GM21360 (cell line): ENCODE data around the gene TNFRSF18.
"Not testable (repeated sequence)": the region's sequence is repeated elsewhere in the genome, so short reads cannot be mapped to it uniquely, and the experiment has no call there.

Experiments used
- ATAC-seq: cut with Tn5 transposase; IDR thresholded peaks from one replicate; pipeline ENCODE4 v1.9.1; 2021; ENCODE audit warnings: mild to moderate bottlenecking, moderate library complexity; ENCODE audit not compliant: unreplicated experiment

The TNFRSF18 gene

DNA sequence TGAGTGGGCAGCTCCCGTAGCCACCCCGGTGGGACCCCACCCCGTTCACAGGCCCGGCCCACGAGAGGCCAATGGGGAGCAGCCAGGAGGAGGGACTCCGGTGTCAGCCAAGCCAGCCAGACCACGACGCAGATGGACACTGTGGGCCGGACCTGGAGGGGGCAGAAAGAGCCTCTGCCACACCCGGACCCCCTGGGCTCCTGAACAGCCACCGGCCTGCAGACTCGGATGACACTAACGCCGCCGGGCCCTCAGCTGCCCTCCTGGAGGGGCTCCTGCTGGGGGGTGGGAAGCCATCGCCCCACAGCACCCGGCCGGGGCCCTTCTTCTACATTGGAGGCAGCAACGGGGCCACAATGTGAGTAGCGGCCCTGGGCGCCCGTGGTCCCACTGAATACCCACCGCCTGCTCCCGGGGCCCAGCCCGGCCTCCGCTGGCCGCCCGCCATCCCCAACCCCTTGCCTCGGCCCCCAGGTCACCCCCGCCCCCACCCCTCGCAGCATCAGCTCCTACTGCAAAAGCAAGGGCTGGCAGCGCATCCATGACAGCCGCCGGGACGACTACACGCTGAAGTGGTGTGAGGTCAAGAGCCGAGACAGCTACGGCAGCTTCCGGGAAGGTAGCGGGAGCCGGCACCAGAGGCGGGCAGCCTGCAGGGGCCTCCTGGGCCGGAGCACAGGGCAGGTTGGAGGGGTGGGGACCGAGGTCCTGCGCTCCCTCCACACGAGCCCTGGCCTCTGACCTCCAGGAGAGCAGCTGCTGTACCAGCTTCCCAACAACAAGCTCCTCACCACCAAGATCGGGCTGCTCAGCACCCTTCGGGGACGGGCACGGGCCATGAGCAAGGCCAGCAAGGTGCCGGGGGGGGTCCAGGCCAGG, 26.2 kb downstream of the TNFRSF18 start:
- ATAC-seq = no peak

DNA sequence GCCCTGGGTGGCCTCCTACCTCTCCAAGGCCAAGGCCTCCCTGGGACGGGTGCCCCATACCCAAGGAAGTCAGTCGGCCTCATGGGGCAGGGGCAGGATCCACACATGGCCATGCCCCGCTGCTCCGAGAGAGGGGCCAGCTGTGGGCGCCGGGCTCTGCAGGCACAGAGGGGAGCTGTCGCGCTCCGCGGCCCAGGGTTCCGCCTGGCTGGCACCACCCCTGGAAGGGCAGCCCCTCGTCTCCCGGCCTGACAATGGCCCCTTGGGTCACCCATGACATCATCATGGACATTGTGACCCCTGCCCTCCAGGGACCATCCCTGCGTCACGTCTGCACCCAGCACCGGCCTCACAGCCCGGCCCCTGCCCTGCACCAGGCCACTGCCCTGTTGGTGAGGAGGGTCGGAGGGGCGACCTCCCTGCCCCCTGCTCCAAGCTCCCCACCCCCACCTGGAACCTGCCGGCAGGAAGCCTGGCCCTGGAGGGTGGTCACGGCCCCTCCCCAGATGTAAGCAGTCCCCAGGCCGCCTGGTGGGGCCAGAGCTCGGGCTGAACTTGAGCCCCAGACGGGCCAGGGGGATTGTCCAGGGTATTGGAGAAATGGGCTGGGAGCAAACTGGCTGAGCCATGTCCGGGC, 26.9 kb downstream of the TNFRSF18 start:
- ATAC-seq = no peak

DNA sequence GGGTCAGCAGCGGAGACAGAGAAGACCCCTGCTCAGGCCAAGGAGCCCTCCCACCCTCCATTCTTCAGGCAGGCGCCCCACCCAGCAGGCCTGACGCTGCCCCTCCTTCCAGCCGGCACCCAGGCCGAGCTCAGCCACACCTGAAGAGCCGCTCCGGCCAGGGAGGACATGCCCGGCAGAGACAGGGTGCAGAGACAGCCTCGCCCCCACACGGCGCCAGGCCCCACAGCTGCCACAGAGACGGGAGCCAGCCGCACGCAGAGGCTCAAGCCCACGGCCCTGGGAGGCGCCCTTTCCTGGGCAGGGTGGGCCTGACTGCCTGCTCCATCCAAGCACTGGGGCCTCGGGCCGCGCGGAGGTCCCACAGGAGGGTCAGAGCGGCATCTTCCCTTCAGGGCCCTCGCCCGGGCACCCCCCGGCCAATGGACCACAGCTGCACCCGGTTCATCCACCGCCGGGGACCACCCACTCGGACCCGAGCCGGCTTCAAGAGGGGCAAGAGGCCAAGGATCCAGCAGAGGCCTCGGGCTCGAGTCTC, 27.5 kb downstream of the TNFRSF18 start:
- ATAC-seq = no peak

DNA sequence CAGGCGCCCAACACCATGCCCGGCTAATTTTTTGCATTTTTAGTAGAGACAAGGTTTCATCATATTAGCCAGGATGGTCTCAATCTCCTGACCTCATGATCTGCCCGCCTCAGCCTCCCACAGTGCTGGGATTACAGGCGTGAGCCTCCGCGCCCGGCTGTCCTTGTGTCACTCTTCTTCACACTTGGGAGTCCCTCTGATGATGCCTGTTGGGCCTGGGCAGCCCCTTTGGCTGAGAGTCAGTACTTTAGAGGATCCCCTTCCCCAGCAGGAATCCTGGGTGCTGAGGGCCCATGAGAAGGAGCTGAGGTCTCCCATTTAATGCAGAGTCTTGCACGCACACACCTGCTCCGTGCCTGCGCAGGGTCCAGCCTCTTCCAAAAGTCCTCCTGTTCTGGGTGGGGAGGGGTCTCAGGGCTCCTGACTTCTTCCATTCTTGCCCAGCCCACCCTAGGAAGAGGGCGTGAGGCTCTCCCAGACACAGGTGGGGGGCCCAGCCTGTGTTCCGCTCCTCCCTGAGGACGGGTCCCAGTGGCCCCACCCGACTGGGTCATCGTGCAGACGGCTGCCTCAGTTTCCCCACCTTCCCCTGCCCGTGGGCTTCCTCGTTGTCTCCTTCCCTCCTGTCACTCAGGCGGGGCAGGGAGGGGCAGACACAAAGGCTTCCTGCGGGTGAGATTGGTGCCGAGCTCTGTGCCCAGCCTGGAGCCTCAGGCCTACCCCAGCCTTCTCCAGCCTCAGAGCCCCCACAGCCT, 28.8 kb downstream of the TNFRSF18 start:
- no peak for ATAC-seq

DNA sequence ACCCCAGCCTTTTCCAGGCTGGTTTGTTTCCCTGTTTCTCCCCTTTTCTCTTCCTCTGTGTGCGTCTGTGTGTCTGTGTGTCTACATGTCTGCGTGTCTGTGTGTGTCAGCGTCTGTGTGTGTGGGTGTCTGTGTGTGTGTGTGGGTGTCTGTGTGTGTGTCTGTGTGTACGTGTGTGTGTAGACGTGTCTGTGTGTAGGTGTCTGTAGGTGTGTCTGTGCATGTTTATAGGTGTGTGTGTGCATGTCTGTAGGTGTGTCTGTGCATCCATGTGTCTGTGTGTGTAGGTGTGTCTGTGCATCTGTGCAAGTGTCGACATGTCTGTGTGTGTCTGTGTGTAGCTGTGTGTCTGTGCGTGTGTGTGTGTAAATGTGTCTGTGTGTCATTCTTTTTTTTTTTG, 29.5 kb downstream of the TNFRSF18 start:
- ATAC-seq = no peak

DNA sequence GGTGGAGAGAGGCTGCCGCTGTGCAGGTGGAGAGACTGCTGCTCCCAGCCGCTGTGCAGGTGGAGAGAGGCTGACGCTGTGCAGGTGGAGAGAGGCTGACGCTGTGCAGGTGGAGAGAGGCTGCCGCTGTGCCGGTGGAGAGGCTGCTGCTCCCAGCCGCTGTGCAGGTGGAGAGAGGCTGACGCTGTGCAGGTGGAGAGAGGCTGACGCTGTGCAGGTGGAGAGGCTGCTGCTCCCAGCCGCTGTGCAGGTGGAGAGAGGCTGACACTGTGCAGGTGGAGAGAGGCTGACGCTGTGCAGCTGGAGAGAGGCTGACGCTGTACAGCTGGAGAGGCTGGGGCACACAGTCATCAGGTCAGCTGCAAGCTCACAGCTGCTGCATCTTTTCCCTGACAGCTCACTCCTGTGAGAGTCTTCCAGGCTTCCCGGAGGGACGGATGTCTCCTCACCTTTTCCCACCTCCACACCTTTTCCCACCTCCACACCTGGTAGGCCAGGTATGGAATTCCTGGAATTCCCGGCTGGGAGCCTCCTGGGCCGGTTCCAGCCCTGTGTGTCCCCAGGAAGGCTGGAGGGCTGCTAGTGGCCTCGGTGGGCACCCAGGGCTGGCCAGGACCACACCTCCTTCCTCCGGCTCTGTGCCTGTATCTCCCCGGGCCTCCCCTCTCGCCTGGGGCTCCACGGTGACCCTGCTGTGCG, 30.2 kb downstream of the TNFRSF18 start:
- ATAC-seq = not testable (repeated sequence)

DNA sequence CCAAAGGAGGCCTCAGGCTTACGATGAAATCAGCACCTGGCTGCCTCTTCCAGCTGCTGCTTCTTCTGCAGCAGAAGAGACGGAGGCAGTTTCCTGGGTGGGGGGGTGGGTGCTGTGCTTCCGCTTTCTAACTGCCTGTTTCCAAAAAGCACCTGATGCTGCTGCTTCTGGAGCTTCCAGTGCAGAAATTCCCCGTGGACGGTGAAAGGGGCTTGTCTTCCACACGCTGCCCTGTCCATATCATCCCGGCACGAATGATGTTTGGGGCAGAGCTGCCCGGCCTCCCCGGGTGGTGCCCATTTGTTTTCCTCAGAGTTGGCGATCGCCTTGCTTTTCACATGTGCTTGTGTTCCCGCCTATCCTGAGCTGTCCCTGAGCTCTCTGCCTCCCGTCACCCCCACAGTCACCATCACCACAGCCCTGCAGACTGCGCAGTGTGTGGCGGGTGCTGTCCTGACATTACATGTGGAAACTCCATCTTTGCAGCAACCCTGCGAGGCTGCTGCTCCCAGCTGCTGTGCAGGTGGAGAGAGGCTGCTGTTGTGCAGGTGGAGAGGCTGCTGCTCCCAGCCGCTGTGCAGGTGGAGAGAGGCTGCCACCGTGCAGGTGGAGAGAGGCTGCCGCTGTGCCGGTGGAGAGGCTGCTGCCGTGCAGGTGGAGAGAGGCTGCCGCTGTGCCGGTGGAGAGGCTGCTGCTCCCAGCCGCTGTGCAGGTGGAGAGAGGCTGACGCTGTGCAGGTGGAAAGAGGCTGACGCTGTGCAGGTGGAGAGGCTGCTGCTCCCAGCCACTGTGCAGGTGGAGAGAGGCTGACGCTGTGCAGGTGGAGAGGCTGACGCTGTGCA, 30.9 kb downstream of the TNFRSF18 start:
- no peak for ATAC-seq

DNA sequence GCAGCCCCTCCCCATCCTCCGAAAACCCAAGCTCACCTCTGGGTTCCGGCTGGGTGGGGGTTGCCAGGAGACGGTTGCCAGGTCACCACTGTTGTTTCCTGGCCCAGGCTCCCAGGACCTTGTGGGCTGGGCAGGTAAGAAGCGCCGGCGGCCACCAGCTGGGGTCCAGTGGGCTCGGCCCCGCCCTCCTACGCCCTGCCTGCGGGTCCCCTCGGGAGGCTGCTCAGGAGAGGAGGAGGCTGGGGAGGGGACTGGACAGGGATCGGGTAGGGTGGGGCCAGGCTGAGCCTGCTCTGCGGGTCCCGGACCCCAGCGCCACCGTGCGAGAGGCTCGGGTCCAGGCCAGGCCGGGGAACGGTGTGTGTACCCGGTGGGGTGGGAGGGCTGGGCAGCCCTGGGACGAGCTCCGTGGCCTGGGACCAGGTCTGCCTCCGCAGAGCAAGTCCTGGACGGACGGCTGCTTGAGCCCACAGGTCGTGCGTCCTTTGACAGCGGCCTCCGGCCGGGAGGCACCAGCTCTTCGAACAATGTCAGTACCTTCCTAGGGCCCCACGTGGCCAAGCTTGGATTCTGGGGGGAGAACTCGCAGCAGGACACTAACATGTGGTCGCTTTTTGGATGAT, 32.5 kb downstream of the TNFRSF18 start, which contains the start of gene TTLL10:
Gene TTLL10, plus strand, starts transcription at position 88 of the 623 bp plus-strand sequence. CDS start 5,336 bp downstream, outside the sequence.
- ATAC-seq = no peak

DNA sequence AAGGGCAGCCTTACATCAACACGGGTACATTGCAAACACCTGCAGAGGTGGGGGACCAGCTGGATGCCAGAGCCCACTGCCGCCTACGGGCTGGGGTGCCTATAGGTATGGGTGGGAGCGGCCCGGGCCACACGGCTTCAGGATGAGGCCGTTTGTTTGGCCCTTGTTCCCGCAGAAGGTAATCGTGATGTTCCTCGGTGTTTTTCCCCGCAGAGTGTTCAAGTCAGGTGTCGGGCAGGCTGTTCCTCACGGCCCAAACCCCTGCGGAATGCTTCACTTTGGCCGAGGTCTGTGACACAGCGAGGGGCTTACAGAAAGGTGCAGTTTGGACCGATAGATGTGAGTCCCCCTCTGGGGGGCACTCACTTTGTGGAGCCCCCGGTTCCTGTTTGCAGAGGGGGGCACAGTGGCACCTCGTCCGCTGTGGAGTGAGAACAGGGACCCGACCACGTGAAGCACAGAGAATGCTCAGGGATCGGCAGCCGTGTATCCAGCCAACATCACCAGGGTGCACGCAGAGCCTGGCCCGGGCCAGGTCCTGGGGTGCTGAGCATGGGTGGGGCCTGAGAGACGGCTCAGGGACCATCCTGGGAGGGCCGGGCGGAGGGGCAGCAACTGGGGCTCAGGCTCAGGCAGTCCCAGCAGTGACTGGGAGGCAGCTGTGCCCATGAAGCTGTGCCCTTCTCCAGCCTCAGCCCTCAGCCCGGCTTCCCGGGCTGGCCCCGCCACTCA, 33.2 kb downstream of the TNFRSF18 start:
- ATAC-seq = no peak

DNA sequence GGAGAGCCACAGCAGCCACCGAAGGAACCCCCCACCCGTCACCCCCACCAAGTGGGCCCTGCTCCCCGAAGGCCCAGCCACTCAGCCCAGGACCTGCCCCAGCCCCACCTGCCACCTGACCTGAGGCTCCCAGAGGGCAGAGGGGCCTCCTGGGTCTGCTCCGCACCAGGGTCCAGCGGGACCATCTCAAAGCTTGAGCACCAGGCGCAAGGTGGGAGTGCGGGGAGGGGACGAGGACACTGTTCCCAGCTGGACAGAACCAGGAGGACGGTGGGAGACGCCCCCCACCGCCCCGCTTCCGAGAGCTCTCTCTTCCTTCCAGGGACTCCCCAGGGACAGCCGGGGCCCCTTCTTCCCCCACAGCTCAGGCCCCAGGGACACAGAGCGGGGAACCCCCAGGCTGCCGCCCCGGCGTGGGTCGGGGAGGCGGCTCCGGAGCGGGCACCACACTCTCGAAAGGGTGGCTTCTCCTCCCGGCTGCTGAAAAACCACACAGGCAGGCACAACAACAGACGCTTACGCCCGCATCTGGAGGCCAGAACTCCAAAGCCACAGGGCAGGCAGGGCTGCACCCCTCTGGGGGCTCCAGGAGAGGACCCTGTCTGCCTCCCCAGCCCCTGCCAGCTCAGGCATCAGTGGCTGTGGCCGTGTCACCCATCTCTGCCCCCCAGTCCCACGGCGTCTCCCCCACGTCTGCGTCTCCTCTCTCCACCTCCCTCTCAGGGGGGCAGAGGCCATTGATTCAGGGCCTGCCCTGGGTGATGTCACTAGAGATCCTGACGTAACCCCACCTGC, 34.6 kb downstream of the TNFRSF18 start:
- no peak for ATAC-seq

DNA sequence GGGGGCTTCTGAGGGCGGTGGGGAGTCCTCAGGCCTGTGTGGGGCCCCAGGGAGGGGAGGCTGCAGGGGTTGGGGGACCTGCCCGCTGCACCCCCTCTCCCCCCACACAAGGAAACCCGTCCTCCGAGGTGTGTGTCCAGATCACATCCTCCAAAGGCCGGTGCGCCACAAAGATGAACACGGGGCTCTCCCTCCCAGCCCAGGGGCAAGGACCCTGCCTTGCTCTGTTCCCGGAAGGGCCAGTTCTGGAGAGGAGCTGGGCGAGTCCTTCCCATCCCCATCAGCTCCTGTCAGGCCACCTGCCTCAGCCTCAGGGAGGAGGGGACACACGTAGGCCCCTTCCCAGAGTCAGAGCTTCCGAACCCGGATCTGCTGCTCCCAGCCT, 35.2 kb downstream of the TNFRSF18 start:
- ATAC-seq = no peak

DNA sequence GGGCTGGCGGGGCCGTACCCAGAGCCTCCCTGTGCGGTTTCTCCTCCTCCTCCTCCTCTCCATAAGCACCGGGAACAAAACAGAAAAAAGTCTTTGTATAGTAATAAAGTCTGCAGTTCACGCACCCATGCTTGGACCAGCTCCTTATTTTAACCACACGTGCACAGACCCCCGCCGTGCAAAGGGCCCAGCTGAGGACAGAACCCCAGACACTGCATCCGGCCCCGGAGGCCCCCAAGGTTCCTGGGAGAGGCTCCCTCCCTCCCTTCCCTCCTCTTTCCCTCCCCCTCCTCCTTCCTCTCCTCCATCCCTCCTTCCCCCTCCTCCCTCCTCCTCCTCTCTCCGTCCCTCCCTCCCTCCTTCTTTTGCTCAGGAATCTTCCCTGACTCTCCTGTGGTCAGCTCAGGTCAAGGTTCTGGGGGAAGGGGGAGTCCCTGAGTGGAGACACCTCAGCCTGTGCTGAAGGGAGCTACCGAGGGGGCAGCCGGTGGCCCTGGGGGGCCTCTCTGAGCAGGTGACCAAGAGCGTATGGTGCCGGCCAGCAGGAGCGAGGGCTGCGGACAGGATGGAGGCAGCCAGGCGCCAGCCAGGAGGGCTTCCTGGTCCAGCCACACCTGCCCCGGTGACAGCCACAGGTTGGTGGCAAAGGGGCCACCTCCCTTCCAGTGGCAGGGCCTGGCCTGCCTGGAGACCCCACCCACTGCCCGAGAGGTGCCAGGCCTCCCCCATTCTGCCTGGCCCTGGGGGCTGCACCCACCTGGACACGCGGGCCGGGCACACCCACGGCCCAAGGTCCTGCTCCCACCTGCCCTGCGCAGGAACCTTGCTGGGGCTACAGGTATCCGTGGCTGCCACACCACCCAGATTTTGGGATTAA, 35.9 kb downstream of the TNFRSF18 start:
- no peak for ATAC-seq

DNA sequence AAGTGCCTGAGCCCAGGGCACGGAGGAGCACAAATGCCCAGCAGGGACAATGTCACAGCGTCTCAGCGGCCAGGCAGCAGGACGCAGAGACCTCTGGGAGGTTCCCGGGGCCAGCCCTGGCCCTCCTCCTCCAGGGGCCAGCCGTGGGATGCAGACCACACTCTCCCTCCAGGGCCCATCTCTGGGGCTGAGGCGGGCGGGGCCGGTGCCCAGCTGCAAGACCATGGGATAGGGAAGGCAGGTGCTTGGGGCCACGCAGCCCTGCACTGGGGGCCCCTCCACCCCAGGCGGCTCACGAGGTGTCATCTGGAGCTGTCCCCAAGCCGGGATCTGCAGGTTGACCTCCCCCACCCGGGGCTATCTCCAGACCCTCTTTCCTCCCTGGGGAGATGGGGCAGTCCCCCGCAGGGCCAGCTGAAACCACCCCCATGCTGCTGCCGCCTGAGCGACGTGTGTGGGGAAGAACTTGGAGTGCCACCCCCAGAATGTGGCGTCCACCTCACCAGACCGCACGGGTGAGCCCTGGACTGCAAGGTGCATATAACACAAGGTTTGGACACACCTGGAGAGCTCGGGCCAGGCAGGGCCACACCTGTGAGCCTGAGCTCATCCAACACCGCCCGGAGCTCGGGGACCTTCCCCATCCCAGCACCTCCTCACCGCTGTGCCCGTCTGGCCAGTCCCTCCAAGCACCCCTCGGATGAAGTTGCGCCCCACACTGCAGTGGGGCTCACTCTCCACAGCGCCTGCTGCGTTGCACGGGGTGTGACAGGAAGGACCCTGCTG, 36.8 kb downstream of the TNFRSF18 start:
- no peak for ATAC-seq

DNA sequence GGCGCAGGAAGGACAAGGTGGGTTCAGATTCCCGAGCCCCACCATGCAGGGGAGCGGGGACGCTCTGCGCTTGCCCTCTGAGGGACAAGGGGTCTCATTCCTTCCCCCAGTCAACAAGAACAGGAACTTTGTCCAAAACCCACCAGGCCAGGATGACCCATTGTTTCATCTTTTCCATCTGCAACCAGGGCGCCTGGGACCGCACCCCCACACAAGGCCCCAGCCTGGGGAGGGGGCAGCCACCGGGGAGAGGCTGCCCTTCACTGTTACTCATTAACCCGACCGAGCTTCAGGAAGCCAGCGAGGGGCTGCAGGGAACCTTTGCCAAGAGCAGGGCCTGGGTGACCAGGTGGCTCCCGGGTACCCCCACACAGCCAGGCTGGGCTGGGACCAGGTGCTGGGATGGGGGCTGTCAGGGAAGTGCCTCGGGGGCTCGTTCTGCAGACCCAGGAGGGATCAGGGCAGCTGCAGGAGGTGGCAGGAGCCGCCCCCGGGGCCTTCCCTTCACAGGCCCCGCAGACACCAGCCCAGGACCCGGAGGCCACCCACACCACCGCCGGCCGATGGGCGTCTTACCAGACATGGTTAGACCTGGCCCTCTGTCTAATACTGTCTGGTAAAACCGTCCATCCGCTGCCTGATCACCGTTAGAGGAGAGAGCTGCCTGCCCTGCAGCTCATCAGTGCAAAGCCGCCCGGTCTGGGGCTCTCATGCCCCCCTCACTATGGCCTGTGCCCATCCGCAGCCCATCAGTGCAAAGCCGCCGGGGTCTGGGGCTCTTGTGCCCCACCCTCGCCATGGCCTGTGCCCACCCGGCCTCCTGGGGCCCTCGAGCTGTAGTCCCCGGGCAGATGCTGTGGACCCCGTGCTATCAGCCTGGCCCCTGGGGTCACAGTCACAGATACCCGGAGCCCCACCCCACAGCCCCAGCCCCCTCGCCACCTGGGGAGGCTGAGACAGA, 37.7 kb downstream of the TNFRSF18 start:
- no peak for ATAC-seq

DNA sequence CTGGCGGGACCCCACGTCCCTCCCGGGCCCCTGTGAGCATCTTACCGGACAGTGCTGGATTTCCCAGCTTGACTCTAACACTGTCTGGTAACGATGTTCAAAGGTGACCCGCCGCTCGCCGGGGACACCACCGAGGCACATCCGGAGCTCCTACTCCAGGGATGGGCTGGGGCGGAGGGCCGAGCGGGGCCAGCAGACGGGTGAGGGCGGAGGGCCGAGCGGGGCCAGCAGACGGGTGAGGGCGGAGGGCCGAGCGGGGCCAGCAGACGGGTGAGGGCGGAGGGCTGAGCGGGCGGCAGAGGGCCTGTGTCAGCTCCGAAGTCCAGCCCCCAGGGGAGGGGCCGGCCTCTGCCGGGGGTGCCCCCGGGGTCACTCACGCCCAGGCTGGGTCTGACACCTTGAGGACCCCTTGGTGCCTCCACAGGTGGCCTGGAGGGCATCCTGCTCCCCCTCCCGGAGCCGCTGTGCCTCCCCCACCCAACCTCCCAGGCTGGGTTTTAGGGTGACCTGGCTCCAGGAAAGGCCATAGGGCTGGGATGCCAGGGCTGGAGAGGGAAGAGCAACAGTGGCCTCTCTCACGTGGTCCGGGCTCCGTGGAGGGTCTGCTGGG, 38.4 kb downstream of the TNFRSF18 start:
- ATAC-seq = no peak
